NOMO-1 (cell line): Measurements from ENCODE around the gene TARBP2.
"Not testable (repeated sequence)": the region's sequence is repeated elsewhere in the genome, so short reads cannot be mapped to it uniquely, and the experiment has no call there.

ENCODE experiments used
- DNase-seq, 2 experiments: peaks; one replicate each; lab custom pipeline; 2025; ENCODE audit not compliant: unreplicated experiment in 2 of 2; lab: John Stamatoyannopoulos, UW

The TARBP2 gene

GRCh38 chr12:53474077-53474476, 27.0 kb upstream of the TARBP2 start:
- DNase-seq, result no peak

GRCh38 chr12:53474819-53475218, 26.3 kb upstream of the TARBP2 start:
- DNase-seq, result no peak

- DNase-seq, result no peak
Measured at GRCh38 chr12:53476769-53477209, 24.3 kb upstream of the TARBP2 start.

- no peak for DNase-seq
Measured at GRCh38 chr12:53478865-53479264, 22.2 kb upstream of the TARBP2 start.

GRCh38 chr12:53479331-53479730, 21.8 kb upstream of the TARBP2 start:
- DNase-seq, result no peak

GRCh38 chr12:53480491-53481442, 20.3 kb upstream of the TARBP2 start:
- DNase-seq, result no peak

- DNase-seq, result not testable (repeated sequence)
Measured at GRCh38 chr12:53481458-53481857, 19.6 kb upstream of the TARBP2 start.

- DNase-seq, result no peak
Measured at GRCh38 chr12:53481939-53482586, 19.0 kb upstream of the TARBP2 start.

GRCh38 chr12:53482626-53483168, 18.4 kb upstream of the TARBP2 start:
- no peak for DNase-seq

- DNase-seq, result no peak
Measured at GRCh38 chr12:53483225-53483978, 17.7 kb upstream of the TARBP2 start.

- DNase-seq, result no peak
Measured at GRCh38 chr12:53483979-53484377, 17.1 kb upstream of the TARBP2 start.

GRCh38 chr12:53484686-53485575, 16.2 kb upstream of the TARBP2 start:
- no peak for DNase-seq

- DNase-seq, result no peak
Measured at GRCh38 chr12:53485955-53486735, 14.9 kb upstream of the TARBP2 start.

GRCh38 chr12:53486736-53487487, 14.2 kb upstream of the TARBP2 start:
- DNase-seq, result no peak

- no peak for DNase-seq
Measured at GRCh38 chr12:53489242-53489864, 11.7 kb upstream of the TARBP2 start.

GRCh38 chr12:53492188-53492587, 8.9 kb upstream of the TARBP2 start:
- DNase-seq, result no peak

GRCh38 chr12:53492830-53493609, 8.1 kb upstream of the TARBP2 start:
- peak; percentile 73 to 87 for DNase-seq
